GM23338 (cell line): ENCODE data around the gene CAMTA1. TPM values are rescaled to one million over a fixed set of nuclear protein-coding genes. Genes with fewer than 3 reads are reported as not detected.

Experiments
- ATAC-seq: fragments of 200-7000 bp; cut with Tn5 transposase; 3 replicates; pipeline ENCODE4 v1.9.1; 2020
- DNase-seq: peaks from one replicate; pipeline ENCODE4 v3.0.0-alpha.2; 2015; ENCODE audit warnings: low spot score
- H2AFZ ChIP-seq: fragments of 200-600 bp; sonication (generic); 2 replicates; pipeline ENCODE4 v1.8.0; 2016; ENCODE audit warnings: antibody characterized with exemption, mild to moderate bottlenecking, moderate library complexity
- H3F3A ChIP-seq: fragments of 200-600 bp; sonication (generic); replicated peaks from 2 replicates; pipeline ENCODE4 v1.8.0; 2017; ENCODE audit warnings: antibody characterized with exemption, mixed run types, low read depth
- H3K27ac ChIP-seq: fragments of 200-600 bp; sonication (generic); 2 replicates; pipeline ENCODE4 v1.6.1; 2016; ENCODE audit warnings: low read depth
- H3K27me3 ChIP-seq: fragments of 200-600 bp; sonication (generic); 2 replicates; pipeline ENCODE4 v1.8.0; 2016; ENCODE audit warnings: mild to moderate bottlenecking, mixed run types, moderate library complexity; ENCODE audit not compliant: insufficient read depth
- H3K36me3 ChIP-seq: fragments of 200-600 bp; sonication (generic); 2 replicates; pipeline ENCODE4 v1.8.0; 2016; ENCODE audit warnings: mild to moderate bottlenecking; ENCODE audit not compliant: insufficient read depth
- H3K4me1 ChIP-seq: fragments of 200-600 bp; sonication (generic); 2 replicates; pipeline ENCODE4 v1.8.0; 2016; ENCODE audit warnings: mild to moderate bottlenecking, moderate library complexity; ENCODE audit not compliant: insufficient read depth
- H3K4me2 ChIP-seq: fragments of 200-600 bp; sonication (generic); 2 replicates; pipeline ENCODE4 v1.7.1; 2017; ENCODE audit warnings: mixed run types
- H3K4me3 ChIP-seq: fragments of 200-600 bp; sonication (generic); 2 replicates; pipeline ENCODE4 v1.6.1; 2016; ENCODE audit warnings: mixed run types
- H3K79me2 ChIP-seq: fragments of 200-600 bp; sonication (generic); replicated peaks from 2 replicates; pipeline ENCODE4 v1.8.0; 2017; ENCODE audit warnings: mild to moderate bottlenecking; ENCODE audit not compliant: insufficient read depth
- H3K9me2 ChIP-seq: fragments of 200-600 bp; sonication (generic); 2 replicates; pipeline ENCODE4 v1.8.0; 2017; ENCODE audit not compliant: insufficient read depth
- H4K20me1 ChIP-seq: fragments of 200-600 bp; sonication (generic); replicated peaks from 2 replicates; pipeline ENCODE4 v1.8.0; 2017; ENCODE audit warnings: mild to moderate bottlenecking; ENCODE audit not compliant: insufficient read depth
- H3K27ac Mint-ChIP-seq: 2 replicates; pipeline ENCODE4 v1.8.0; 2020; ENCODE audit warnings: inconsistent platforms, mild to moderate bottlenecking, moderate library complexity, mixed read lengths
- H3K27me3 Mint-ChIP-seq: 3 replicates; pipeline ENCODE4 v1.8.0; 2022; ENCODE audit warnings: low read depth, mild to moderate bottlenecking, moderate library complexity, mixed read lengths, inconsistent platforms; ENCODE audit not compliant: insufficient read depth, poor library complexity
- H3K36me3 Mint-ChIP-seq: 3 replicates; pipeline ENCODE4 v1.8.0; 2021; ENCODE audit warnings: low read depth, mild to moderate bottlenecking, inconsistent platforms, moderate library complexity, mixed read lengths
- H3K4me1 Mint-ChIP-seq: 3 replicates; pipeline ENCODE4 v1.8.0; 2020; ENCODE audit warnings: mild to moderate bottlenecking, inconsistent platforms, mixed read lengths
- H3K4me3 Mint-ChIP-seq: 3 replicates; pipeline ENCODE4 v1.8.0; 2021; ENCODE audit warnings: moderate library complexity, mild to moderate bottlenecking, inconsistent platforms, mixed read lengths
- H3K9me3 Mint-ChIP-seq: 3 replicates; pipeline ENCODE4 v1.8.0; 2020; ENCODE audit warnings: moderate library complexity, mild to moderate bottlenecking, inconsistent platforms, mixed read lengths
- EZH2phosphoT487 ChIP-seq: fragments of 200-600 bp; sonication (generic); IDR thresholded peaks from one replicate; pipeline ENCODE4 v1.8.1; 2018; ENCODE audit warnings: antibody characterized with exemption; ENCODE audit not compliant: unreplicated experiment
- NANOG ChIP-seq: IDR thresholded peaks from 2 replicates; pipeline ENCODE4 v1.6.1; 2016; ENCODE audit warnings: antibody characterized with exemption, borderline replicate concordance
- ZNF114 ChIP-seq: fragments of 250-450 bp; sonication (Bioruptor Pico); IDR thresholded peaks from 2 replicates; pipeline ENCODE4 v1.5.0; 2020; ENCODE audit warnings: mild to moderate bottlenecking, moderate library complexity
- ZNF462 ChIP-seq: fragments of 250-450 bp; sonication (Bioruptor Pico); IDR thresholded peaks from 2 replicates; pipeline ENCODE4 v1.5.0; 2020; ENCODE audit warnings: mild to moderate bottlenecking, moderate library complexity
- polyA plus RNA-seq: library from polyadenylated mRNA; unstranded; fragments of >200 nt; fragmentation: Nextera tagmentation; extraction: Ambion mirVana; gene quantifications from 2 replicates; pipeline ENCODE4 v1.2.1, GENCODE V29; 2016
- total RNA-seq: library from RNA; depleted of rRNA; stranded (reverse); fragments of >200 nt; shearing (Covaris generic); gene quantifications from 2 replicates; pipeline ENCODE4 v1.2.3, GENCODE V29; 2014

The CAMTA1 gene
- total and polyA plus RNA-seq, 2 experiments from 2014 or later = 115 to 519 TPM

DNA sequence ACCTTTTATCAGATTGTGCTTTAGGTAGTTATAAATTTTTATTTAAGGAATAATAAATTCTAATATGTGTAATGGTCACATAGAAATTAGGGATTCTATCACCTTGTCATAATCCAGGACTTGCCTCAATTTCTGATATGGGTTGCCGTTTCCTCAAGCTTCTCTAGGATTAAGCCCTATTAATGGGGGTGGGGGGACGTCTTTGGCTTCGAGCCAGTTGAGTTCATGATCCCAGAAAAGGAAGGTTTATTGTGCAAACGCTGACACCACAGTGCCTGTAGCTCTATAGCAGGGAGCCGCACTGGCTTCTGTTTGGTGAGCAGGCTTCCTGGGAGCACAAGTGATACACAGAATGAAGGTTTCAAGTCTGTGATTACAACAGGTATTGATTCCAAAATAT, 963.9 kb downstream of the CAMTA1 start:
- no peak overlapping the region for H2AFZ ChIP-seq
- no peaks in the 10 kb centered on the region for H3K9me3 Mint-ChIP-seq
- no peaks in the 10 kb centered on the region for H3K9me2 ChIP-seq
- no peak overlapping the region for H3K4me3 ChIP-seq
- no peaks in the 10 kb centered on the region for H3K79me2 ChIP-seq
- H3K27ac ChIP-seq = no peak overlapping the region
- no peak overlapping the region for H3K27ac Mint-ChIP-seq
- H3K4me2 ChIP-seq = no peak overlapping the region
- no peaks in the 10 kb centered on the region for H3F3A ChIP-seq
- H3K4me1 ChIP-seq = peaks cover 4% of the 10 kb centered on the region; the same call in 1 of the 2 replicates
- no peak for DNase-seq
- TF ChIP-seq EZH2phosphoT487 = no peak
- TF ChIP-seq ZNF462 = no peak
- TF ChIP-seq NANOG = no peak
- no peak for ATAC-seq
- no peaks in the 10 kb centered on the region for H4K20me1 ChIP-seq
- no peaks in the 10 kb centered on the region; the same call in 2 of the 3 replicates for H3K36me3 Mint-ChIP-seq
- no peaks in the 10 kb centered on the region; the same call in 1 of the 2 replicates for H3K36me3 ChIP-seq
- no peaks in the 10 kb centered on the region for H3K27me3 Mint-ChIP-seq
- peaks cover 18% of the 10 kb centered on the region for H3K4me1 Mint-ChIP-seq
- no peak overlapping the region for H3K4me3 Mint-ChIP-seq
- no peaks in the 10 kb centered on the region for H3K27me3 ChIP-seq

DNA sequence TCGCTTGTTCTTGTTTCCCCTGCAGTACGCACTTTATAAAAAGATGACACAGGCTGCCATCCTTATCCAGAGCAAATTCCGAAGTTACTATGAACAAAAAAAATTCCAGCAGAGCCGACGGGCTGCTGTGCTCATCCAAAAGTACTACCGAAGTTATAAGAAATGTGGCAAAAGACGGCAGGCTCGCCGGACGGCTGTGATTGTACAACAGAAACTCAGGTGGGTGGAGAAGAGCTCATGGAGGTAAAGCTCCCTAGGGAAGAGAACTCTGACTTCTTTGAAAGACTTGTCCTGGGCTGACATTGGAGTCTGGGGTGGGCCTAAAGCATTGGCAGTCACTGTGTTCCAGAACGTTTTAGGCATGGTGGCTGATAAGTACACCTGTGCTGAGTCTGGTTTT, 965.9 kb downstream of the CAMTA1 start:
- H3K4me2 ChIP-seq = no peak overlapping the region
- H3K79me2 ChIP-seq = no peaks in the 10 kb centered on the region
- ATAC-seq (no peak), DNase-seq (no peak)
- H3K27ac ChIP-seq = no peak overlapping the region
- Mint-ChIP-seq H3K27me3 (no peaks in the 10 kb centered on the region), H3K36me3 (no peaks in the 10 kb centered on the region; the same call in 2 of the 3 replicates), H3K4me3 (no peak overlapping the region), H3K4me1 (peaks cover 25% of the 10 kb centered on the region), H3K9me3 (no peaks in the 10 kb centered on the region), H3K27ac (no peak overlapping the region)
- H2AFZ ChIP-seq = no peak overlapping the region
- no peaks in the 10 kb centered on the region for H3K36me3 ChIP-seq
- no peaks in the 10 kb centered on the region for H3K9me2 ChIP-seq
- H4K20me1 ChIP-seq = no peaks in the 10 kb centered on the region
- H3K27me3 ChIP-seq = no peaks in the 10 kb centered on the region
- H3F3A ChIP-seq = no peaks in the 10 kb centered on the region
- peaks cover 10% of the 10 kb centered on the region for H3K4me1 ChIP-seq
- no peak overlapping the region for H3K4me3 ChIP-seq
- TF ChIP-seq ZNF114 (CRISPR knock-in tag) = no peak
